Activated naive CD8-positive, alpha-beta T cell (primary cell): ENCODE data around the gene CWC27.

Experiments used
- H3K27ac Mint-ChIP-seq: one replicate; pipeline ENCODE4 v1.8.0; 2021; ENCODE audit warnings: mixed read lengths
- H3K27me3 Mint-ChIP-seq: one replicate; pipeline ENCODE4 v1.8.0; 2021; ENCODE audit warnings: mixed read lengths
- H3K36me3 Mint-ChIP-seq: one replicate; pipeline ENCODE4 v1.8.0; 2021; ENCODE audit warnings: mixed read lengths
- H3K4me1 Mint-ChIP-seq: one replicate; pipeline ENCODE4 v1.8.0; 2021; ENCODE audit warnings: low read depth, mixed read lengths
- H3K4me3 Mint-ChIP-seq: one replicate; pipeline ENCODE4 v1.8.0; 2021; ENCODE audit warnings: mild to moderate bottlenecking, mixed read lengths
- H3K9me3 Mint-ChIP-seq: one replicate; pipeline ENCODE4 v1.8.0; 2021; ENCODE audit warnings: low read depth, mixed read lengths

Gene CWC27

GRCh38 chr5:65050826-65051498, 282.2 kb downstream of the CWC27 start:
- Mint-ChIP-seq H3K4me3 (no peak overlapping the region), H3K9me3 (no peaks in the 10 kb centered on the region), H3K36me3 (no peaks in the 10 kb centered on the region), H3K4me1 (no peaks in the 10 kb centered on the region), H3K27me3 (no peaks in the 10 kb centered on the region), H3K27ac (no peak overlapping the region)

GRCh38 chr5:65055938-65056337, 287.2 kb downstream of the CWC27 start:
- no peak overlapping the region for H3K27ac Mint-ChIP-seq
- no peak overlapping the region for H3K4me3 Mint-ChIP-seq
- H3K36me3 Mint-ChIP-seq, result no peaks in the 10 kb centered on the region
- H3K27me3 Mint-ChIP-seq, result no peaks in the 10 kb centered on the region
- H3K9me3 Mint-ChIP-seq, result no peaks in the 10 kb centered on the region
- H3K4me1 Mint-ChIP-seq, result no peaks in the 10 kb centered on the region

- Mint-ChIP-seq H3K4me1 (no peaks in the 10 kb centered on the region), H3K4me3 (no peak overlapping the region), H3K36me3 (no peaks in the 10 kb centered on the region), H3K27ac (no peak overlapping the region), H3K9me3 (no peaks in the 10 kb centered on the region), H3K27me3 (no peaks in the 10 kb centered on the region)
Observed at GRCh38 chr5:65059681-65060598, 291.2 kb downstream of the CWC27 start.

GRCh38 chr5:65061250-65061973, 292.7 kb downstream of the CWC27 start:
- H3K27ac Mint-ChIP-seq, result no peak overlapping the region
- no peaks in the 10 kb centered on the region for H3K4me1 Mint-ChIP-seq

GRCh38 chr5:65061974-65062353, 293.2 kb downstream of the CWC27 start:
- H3K27ac Mint-ChIP-seq, result no peak overlapping the region
- peaks cover 4% of the 10 kb centered on the region for H3K27me3 Mint-ChIP-seq
- no peaks in the 10 kb centered on the region for H3K36me3 Mint-ChIP-seq
- H3K9me3 Mint-ChIP-seq, result no peaks in the 10 kb centered on the region
- H3K4me1 Mint-ChIP-seq, result no peaks in the 10 kb centered on the region
- no peak overlapping the region for H3K4me3 Mint-ChIP-seq

More at GRCh38 chr5:65061250-65061973, 292.7 kb downstream of the CWC27 start:
- Mint-ChIP-seq H3K9me3 (no peaks in the 10 kb centered on the region), H3K36me3 (no peaks in the 10 kb centered on the region), H3K4me3 (no peak overlapping the region), H3K27me3 (peaks cover 4% of the 10 kb centered on the region)

- no peaks in the 10 kb centered on the region for H3K9me3 Mint-ChIP-seq
- no peak overlapping the region for H3K27ac Mint-ChIP-seq
- H3K4me3 Mint-ChIP-seq, result no peak overlapping the region
- H3K27me3 Mint-ChIP-seq, result peaks cover 4% of the 10 kb centered on the region
- no peaks in the 10 kb centered on the region for H3K36me3 Mint-ChIP-seq
- no peaks in the 10 kb centered on the region for H3K4me1 Mint-ChIP-seq
Observed at GRCh38 chr5:65062469-65063083, 293.8 kb downstream of the CWC27 start.

GRCh38 chr5:65065001-65065511, 296.3 kb downstream of the CWC27 start:
- H3K27ac Mint-ChIP-seq, result no peak overlapping the region
- no peak overlapping the region for H3K4me3 Mint-ChIP-seq
- peaks cover 4% of the 10 kb centered on the region for H3K27me3 Mint-ChIP-seq
- H3K36me3 Mint-ChIP-seq, result no peaks in the 10 kb centered on the region
- no peaks in the 10 kb centered on the region for H3K4me1 Mint-ChIP-seq
- H3K9me3 Mint-ChIP-seq, result no peaks in the 10 kb centered on the region

GRCh38 chr5:65066387-65067146, 297.8 kb downstream of the CWC27 start:
- Mint-ChIP-seq H3K27ac (no peak overlapping the region), H3K4me3 (no peak overlapping the region), H3K36me3 (no peaks in the 10 kb centered on the region), H3K9me3 (no peaks in the 10 kb centered on the region), H3K4me1 (no peaks in the 10 kb centered on the region), H3K27me3 (peaks cover 4% of the 10 kb centered on the region)

GRCh38 chr5:65067147-65067506, 298.4 kb downstream of the CWC27 start:
- Mint-ChIP-seq H3K27me3 (peaks cover 4% of the 10 kb centered on the region), H3K27ac (no peak overlapping the region), H3K4me1 (no peaks in the 10 kb centered on the region), H3K36me3 (no peaks in the 10 kb centered on the region), H3K4me3 (no peak overlapping the region), H3K9me3 (no peaks in the 10 kb centered on the region)
